ENCODE measurements around the gene SETD1A. TPM values are rescaled to one million over a fixed set of nuclear protein-coding genes. Genes with fewer than 3 reads are reported as not detected.
A peak's percentile ranks its signal among the peaks of the same experiment; 100 is the strongest.

Gene SETD1A
- total and polyA plus RNA-seq, 12 donors: 2.3 to 40.1 (median 12.8) TPM

DNA sequence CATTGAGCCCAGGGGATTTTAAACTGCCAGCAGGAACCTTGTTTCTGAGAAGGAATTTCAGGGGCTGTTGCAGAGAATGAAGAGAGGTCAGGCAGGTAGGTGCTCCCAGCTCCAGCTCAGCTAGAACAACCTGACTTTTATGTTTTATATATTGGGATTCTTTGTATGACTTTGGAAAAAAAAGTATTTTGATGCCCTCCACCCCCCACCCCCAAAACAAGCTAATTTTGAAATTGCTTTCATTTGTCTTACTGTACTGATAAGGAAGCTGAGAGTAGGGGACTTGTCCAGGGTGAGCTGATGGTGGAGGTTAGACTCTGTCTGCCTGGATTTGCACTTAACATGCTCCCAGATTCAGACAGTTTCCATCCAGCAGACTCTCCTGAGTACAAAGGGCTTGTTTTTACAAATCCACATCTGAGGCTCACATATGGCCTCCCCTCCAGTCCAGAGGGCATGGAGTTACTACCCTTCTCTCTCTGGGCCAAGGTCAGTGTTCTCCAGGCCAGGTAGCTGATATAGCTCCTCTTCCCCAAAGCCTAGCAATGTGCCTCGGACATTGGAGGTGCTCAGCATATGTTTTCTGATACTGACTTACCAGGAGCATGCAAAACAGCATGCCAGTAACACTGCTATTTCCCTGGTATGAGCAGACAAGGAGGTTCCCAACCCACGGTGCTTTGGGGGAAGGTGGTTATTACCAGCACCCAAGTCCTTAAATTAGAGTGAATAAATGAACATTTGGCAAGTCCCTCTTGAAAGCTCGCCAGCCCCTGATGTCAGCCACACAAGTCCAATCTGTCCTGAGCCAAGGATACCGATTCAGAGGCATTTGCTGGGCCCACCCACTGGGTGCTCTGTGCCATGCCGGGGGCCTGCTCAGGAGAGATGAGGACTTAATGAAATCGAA, 41.6 kb downstream of the SETD1A start:
- intact Hi-C loops (cut with DNase I): no loop called here
- Histone ChIP-seq H3K4me3 (no peak overlapping the region), H3K4me1 (replicated peaks in 1 of 2) (peaks cover 15 to 21% of the 10 kb centered on the region in 2 donors), H3K9me3 (replicated peaks in 1 of 3) (no peaks in the 10 kb centered on the region), H3K27ac (peak overlapping the region in 3 of 5 donors; percentile 80 to 90 (median 86)), H3K36me3 (replicated peaks in 1 of 2) (no peaks in the 10 kb centered on the region), H3K27me3 (no peaks in the 10 kb centered on the region)
- DNase-seq: peak in 1 of 7 donors; percentile 36
- WGBS, 4 donors: 73 to 77% (median 76%) methylated on average over 5 to 6 of the region's 6 CpGs
- TF ChIP-seq, protein P1, sequence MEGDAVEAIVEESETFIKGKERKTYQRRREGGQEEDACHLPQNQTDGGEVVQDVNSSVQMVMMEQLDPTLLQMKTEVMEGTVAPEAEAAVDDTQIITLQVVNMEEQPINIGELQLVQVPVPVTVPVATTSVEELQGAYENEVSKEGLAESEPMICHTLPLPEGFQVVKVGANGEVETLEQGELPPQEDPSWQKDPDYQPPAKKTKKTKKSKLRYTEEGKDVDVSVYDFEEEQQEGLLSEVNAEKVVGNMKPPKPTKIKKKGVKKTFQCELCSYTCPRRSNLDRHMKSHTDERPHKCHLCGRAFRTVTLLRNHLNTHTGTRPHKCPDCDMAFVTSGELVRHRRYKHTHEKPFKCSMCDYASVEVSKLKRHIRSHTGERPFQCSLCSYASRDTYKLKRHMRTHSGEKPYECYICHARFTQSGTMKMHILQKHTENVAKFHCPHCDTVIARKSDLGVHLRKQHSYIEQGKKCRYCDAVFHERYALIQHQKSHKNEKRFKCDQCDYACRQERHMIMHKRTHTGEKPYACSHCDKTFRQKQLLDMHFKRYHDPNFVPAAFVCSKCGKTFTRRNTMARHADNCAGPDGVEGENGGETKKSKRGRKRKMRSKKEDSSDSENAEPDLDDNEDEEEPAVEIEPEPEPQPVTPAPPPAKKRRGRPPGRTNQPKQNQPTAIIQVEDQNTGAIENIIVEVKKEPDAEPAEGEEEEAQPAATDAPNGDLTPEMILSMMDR (IDR thresholded peaks at IDR 0.05): no peak
- no peak for TF ChIP-seq POLR2A (IDR thresholded peaks at IDR 0.05)

DNA sequence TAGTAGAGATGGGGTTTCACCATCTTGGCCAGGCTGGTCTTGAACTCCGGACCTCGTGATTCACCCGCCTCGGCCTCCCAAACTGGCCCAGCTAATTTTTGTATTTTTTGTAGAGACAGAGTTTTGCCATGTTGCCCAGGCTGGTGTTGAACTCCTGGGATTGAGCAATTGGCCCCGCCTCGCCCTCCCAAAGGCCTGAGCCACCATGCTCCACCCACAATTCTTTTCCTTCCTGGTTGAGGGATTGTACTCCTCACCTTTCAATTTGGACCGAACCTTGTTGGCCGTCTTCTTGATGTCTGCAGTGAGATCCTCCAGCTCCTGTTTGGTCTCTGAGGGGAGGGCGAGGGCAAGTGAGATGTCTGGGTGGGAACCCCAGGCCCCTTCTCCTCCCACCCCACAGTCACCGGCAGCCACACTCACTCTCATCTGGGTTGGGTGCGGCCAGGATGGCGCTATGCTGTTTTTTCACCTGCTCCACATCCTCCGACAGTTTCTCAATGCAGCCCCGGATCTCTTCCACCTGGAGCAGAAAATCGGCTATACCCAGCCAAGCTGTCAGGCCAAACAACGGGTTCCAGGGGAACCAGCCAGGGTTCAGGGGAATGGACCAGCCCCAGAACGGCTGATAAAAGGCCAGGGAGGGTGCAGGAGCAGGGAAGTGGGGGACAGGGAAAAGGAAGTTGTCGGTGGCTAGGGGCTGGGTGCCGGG, 43.3 kb downstream of the SETD1A start:
- Histone ChIP-seq H3K27ac (no peak overlapping the region), H3K27me3 (no peaks in the 10 kb centered on the region), H3K4me1 (replicated peaks in 1 of 2) (peaks cover 15 to 21% of the 10 kb centered on the region in 2 donors), H3K4me3 (no peak overlapping the region), H3K9me3 (replicated peaks in 1 of 3) (no peaks in the 10 kb centered on the region), H3K36me3 (replicated peaks in 1 of 2) (no peaks in the 10 kb centered on the region)
- intact Hi-C loops (cut with DNase I): no loop called here
- DNase-seq: no peak
- 90 to 96% (median 93%) methylated on average over 12 to 19 of the region's 19 CpGs for WGBS, 4 donors
- no peak for TF ChIP-seq POLR2A (IDR thresholded peaks at IDR 0.05)

DNA sequence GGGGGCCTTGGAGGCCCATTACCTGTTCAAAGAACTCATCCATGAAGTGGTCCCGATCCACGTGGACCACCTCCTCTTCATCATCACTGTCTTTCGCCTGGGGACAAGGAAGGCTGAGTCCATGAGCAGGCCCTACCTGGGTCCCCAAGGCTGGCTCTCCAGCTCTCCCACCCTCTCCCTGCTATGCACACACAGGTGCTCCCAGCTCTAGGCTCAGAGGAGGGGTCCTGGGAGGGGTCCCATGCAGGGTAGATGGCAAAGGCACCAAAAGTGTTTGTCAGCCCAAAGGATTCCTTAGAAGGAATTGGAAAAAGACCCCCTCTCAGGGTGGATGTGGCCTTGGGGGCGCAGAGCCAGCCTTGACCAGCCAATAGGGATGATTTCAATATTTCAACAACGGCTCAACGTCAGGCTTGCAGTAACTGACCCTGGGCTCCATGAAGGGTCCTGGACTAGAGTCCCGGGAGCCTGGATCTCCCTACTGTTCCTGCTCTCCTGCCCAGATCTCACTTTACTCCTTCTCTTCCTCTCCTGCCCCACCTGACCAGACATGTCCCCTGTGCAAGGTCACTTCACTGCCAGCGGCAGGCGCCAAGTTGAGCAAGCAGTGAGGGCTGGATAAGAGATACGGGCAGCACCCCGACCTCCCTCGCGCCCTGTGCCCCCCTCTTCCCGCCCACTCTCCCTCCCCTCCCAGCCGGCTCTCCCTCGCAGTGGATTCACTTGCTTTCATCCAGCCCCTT, 44.1 kb downstream of the SETD1A start:
- Histone ChIP-seq H3K4me1 (replicated peaks in 1 of 2) (peaks cover 15 to 17% of the 10 kb centered on the region in 2 donors), H3K27me3 (no peaks in the 10 kb centered on the region), H3K9me3 (replicated peaks in 1 of 3) (no peaks in the 10 kb centered on the region), H3K27ac (no peak overlapping the region), H3K4me3 (no peak overlapping the region), H3K36me3 (replicated peaks in 1 of 2) (no peaks in the 10 kb centered on the region)
- TF ChIP-seq, protein P1 (IDR thresholded peaks at IDR 0.05): no peak
- no peak for TF ChIP-seq POLR2A (IDR thresholded peaks at IDR 0.05)
- intact Hi-C loops (cut with DNase I): no loop called here
- 38 to 46% (median 42%) methylated on average over 16 of the region's 16 CpGs for WGBS, 4 donors
- DNase-seq: peak in 5 of 7 donors; percentile 60 to 75 (median 63)

DNA sequence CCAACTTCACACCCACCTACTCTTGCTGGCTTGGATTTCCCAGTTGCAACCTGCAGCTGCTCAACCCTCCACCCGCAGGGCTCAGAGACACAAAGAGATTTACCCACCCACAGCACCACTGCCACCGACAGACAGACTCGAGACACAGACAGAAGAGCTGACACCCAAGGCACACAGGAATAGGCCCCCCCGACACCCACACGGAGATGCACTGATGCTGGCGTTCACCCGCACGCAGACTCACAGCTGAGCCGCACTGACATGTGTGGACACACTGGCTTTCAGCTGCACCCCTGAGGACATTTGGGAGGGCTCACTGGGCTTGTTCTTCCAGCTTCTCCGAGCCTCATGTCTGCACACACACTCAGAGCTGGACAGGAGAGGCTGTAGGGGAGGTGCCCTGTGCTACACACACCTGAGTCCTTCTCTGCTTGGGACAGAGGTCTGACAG, 44.7 kb downstream of the SETD1A start:
- no peak for DNase-seq
- Histone ChIP-seq H3K9me3 (replicated peaks in 1 of 3) (no peaks in the 10 kb centered on the region), H3K27ac (no peak overlapping the region), H3K27me3 (no peaks in the 10 kb centered on the region), H3K36me3 (replicated peaks in 1 of 2) (no peaks in the 10 kb centered on the region), H3K4me3 (no peak overlapping the region), H3K4me1 (replicated peaks in 1 of 2) (peaks cover 12 to 14% of the 10 kb centered on the region in 2 donors)
- intact Hi-C loops (cut with DNase I): no loop called here
- TF ChIP-seq, protein P1 (IDR thresholded peaks at IDR 0.05): no peak
- no peak for TF ChIP-seq POLR2A (IDR thresholded peaks at IDR 0.05)
- WGBS, 4 donors: 55 to 73% (median 68%) methylated on average over 4 to 10 of the region's 10 CpGs

All from adrenal gland (tissue), 12 donors.